Transverse colon (tissue), 4 donors: ENCODE data around the gene OR4F15.

Experiments
- EP300 ChIP-seq: sonication (generic); formaldehyde crosslinking; IDR thresholded peaks from one replicate; pipeline ENCODE4 v1.6.1; 2017; ENCODE audit warnings: antibody characterized with exemption, low read depth
- POLR2A ChIP-seq: fragments of 450-650 bp; IDR thresholded peaks from one replicate; pipeline ENCODE4 v1.6.1; 2016; ENCODE audit warnings: antibody characterized with exemption, mild to moderate bottlenecking, moderate library complexity
- POLR2AphosphoS5 ChIP-seq, 3 donors: sonication (generic); formaldehyde crosslinking; IDR thresholded peaks; one replicate each; pipeline ENCODE4 v1.6.1; 2016; ENCODE audit warnings: antibody characterized with exemption in 3 of 3
- TF ChIP-seq, protein P1 (sequence below), 5 experiments: fragments of 200-600 bp in 3 of 5; fragments of 450-650 bp in 2 of 5; sonication (generic) in 3 of 5; IDR thresholded peaks; 1 replicate in 2 of 5; 2 replicates in 3 of 5; pipeline ENCODE4 v1.5.1; 2016 to 2017; ENCODE audit warnings: antibody characterized with exemption in 5 of 5, inconsistent platforms in 3 of 5, mild to moderate bottlenecking in 2 of 5, moderate library complexity in 1 of 5

- TF ChIP-seq POLR2A (no peak), POLR2AphosphoS5 (IDR thresholded peaks at IDR 0.05) (no peak), EP300 (no peak)
- TF ChIP-seq, protein P1, sequence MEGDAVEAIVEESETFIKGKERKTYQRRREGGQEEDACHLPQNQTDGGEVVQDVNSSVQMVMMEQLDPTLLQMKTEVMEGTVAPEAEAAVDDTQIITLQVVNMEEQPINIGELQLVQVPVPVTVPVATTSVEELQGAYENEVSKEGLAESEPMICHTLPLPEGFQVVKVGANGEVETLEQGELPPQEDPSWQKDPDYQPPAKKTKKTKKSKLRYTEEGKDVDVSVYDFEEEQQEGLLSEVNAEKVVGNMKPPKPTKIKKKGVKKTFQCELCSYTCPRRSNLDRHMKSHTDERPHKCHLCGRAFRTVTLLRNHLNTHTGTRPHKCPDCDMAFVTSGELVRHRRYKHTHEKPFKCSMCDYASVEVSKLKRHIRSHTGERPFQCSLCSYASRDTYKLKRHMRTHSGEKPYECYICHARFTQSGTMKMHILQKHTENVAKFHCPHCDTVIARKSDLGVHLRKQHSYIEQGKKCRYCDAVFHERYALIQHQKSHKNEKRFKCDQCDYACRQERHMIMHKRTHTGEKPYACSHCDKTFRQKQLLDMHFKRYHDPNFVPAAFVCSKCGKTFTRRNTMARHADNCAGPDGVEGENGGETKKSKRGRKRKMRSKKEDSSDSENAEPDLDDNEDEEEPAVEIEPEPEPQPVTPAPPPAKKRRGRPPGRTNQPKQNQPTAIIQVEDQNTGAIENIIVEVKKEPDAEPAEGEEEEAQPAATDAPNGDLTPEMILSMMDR (IDR thresholded peaks at IDR 0.05), result no peak
These were observed 15.3 kb downstream of the OR4F15 start for GRCh38 chr15:101827257-101827656.
